GM18526 (cell line): ENCODE results near the gene BAIAP2.
A peak's percentile ranks its signal among the peaks of the same experiment; 100 is the strongest.

Experiments
- POLR2A ChIP-seq: IDR thresholded peaks from 3 replicates; pipeline ENCODE4 v1.6.1; 2011; ENCODE audit not compliant: insufficient read length; ENCODE audit errors: extremely low read depth

The BAIAP2 gene

GRCh38 chr17:81034779-81035520 lies at the start of gene BAIAP2:
TSS of gene BAIAP2 (plus strand) at chr17:81035151. CDS start at chr17:81035255, 104 bp downstream.
- peak; percentile 76 for TF ChIP-seq POLR2A

- TF ChIP-seq POLR2A, result no peak
Observed at GRCh38 chr17:80986046-80986445, 48.9 kb upstream of the BAIAP2 start.

- no peak for TF ChIP-seq POLR2A
Observed at GRCh38 chr17:80986816-80987475, 48.0 kb upstream of the BAIAP2 start.

DNA sequence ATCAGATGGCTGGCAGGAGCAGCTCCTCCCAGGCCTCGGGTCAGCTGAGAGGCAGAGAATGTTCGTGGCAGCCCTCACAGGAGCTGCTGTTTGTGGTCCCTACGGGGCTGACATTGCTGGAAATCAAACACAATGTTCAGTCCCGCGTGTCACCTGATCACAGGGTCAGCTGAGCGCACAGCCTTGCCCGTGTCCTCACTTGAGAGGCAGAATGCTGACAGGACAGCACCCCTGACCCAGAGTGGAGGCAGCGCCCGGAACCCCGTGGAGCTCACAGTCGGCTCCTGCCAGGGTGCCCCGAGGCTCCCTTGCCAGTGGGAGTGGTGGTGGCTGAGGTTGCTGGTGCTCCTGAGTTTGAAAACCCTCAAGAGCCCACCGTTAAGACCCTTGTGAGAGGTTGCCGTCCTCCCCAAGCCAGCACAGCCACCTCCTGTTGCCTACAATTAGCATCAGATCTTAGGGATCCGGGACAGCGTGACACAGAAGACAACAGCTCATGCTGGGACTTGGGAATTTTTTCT lies 47.0 kb upstream of the BAIAP2 start:
- no peak for TF ChIP-seq POLR2A

DNA sequence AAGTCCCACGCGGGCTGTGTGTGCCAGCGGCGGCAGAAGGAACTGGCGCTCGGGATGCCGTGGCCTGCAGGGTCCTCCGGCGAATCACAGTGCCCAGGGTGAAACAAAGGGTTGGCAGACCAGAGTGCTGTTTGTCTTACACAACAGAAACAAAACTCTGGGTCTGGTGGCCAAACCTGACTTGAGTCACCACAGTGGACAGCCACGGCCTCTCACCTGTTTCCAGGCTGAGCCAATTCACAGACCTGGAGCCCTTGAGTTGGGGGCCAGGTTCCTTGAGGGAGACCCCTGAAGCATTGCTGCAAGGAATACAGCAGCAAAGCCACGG lies 45.4 kb upstream of the BAIAP2 start:
- no peak for TF ChIP-seq POLR2A

- TF ChIP-seq POLR2A, result no peak
Observed at GRCh38 chr17:80990921-80991644, 43.9 kb upstream of the BAIAP2 start.

GRCh38 chr17:80991645-80992076 lies 43.3 kb upstream of the BAIAP2 start, which contains the start of gene CHMP6:
TSS of gene CHMP6 (plus strand) at chr17:80991841. CDS start at chr17:80991919, 78 bp downstream.
- peak; percentile 53 for TF ChIP-seq POLR2A

DNA sequence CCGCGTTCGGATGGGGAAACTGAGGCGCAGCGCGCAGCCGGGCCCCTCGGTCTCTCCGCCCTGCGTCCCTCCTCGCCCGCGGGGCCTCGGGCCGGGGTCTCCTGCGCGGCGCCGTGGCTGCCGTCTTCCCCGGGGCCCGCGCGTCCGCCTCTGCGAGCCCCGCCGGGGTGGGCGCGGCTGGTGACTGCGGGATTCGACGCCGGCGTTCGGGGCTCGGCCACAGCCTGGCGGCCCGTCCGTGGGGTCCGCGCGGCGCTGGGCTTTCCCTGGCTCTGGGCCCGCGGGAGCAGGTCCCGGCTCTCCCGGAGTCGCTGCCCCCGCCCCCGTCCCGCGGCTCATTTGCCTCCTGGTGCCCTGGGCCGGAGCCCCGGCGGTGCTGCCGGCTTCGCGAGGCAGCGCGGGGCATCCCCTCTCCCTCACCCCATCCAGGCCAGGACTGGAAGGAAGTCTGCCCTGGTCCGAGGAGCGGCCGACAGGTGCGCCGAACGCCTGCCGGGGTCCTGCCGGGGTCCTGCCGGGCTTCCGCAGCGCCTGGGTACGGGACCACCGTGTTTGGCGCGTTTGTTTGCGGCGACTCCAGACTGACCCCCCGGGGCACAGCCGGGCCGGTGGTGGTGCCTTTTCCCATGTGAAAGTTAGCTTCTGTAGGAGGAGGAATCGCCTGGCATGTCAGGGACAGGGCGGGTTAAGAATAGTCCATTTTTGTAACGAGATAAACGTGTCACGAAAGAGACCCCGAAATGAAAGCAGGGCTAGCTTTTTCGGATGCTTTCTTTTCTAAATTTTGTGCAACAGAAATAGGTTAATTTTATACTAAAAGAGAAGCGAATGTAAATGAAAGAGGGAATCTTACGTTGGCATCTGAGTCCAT lies 42.6 kb upstream of the BAIAP2 start:
- no peak for TF ChIP-seq POLR2A

DNA sequence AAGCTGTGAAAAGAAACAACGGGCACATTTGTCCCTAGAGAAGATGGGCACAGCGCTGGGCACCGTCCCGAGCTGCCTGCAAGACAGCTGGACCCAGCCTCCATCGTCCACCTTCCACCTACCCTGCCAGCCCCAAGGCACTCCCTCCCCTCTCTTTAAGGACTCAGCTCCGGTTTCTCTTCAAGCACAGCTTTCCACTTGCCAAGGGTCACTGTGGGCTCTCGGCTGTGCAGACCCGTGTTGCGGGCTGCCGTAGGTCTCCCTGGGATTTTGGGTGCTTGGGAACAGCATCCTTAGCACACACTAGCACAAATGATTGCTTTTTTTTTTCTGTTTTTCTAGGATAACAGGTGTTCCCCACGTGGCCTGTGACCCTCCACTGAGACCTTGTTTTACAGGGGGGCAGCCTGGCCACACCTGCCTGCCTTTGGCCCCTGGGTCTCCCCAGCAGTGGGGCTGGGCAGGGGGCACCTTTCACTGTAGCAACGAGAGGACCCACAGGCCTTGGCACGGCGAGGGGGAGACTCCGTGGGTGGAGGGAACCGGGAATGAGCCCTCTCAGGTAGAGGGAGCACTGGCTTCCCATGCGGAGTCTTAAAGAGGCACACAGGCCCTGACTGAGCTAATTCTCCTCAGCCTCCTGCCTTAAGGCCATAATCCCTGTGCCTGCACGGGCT lies 41.9 kb upstream of the BAIAP2 start:
- no peak for TF ChIP-seq POLR2A

- TF ChIP-seq POLR2A, result no peak
Observed at GRCh38 chr17:80995131-80995530, 39.8 kb upstream of the BAIAP2 start.

DNA sequence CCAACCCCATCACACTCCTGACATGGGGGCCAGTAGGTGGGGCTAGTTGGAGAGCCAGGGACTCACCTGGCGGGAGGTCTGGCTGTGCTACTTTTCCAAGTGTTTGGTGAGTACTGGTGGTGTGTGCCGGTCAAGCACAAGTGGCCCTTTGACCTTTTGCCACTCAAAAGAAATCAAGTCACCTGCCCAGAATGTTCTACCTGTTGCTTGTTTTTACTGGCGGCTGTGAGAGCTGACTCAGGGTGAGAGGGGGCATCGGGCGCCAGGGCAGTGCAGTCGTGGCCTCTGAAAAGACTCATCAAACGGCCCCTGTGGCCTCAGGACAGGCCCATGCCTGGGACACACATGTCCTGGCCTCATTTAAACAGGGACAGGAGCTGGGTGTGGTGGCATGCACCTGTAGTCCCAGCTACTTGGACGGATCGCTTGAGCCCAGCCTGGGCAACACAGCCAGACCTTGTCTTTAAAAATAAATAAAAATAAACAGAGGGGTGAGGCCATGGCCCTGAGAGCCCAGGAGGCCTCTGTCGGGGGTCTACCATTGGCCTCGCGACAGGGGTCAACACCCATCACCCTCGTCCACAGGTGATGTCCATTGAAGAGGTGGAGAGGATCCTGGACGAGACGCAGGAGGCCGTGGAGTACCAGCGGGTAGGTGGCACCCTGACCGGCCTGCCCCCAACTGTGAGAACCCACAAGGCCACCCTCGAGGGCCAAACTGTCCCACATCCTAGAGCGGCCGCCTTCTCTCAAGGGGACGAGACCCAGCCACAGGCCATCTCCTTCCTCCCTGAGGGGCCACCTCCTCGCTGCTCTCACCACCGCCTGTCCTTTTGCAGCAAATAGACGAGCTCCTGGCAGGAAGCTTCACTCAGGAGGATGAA lies 38.3 kb upstream of the BAIAP2 start:
- TF ChIP-seq POLR2A, result no peak

DNA sequence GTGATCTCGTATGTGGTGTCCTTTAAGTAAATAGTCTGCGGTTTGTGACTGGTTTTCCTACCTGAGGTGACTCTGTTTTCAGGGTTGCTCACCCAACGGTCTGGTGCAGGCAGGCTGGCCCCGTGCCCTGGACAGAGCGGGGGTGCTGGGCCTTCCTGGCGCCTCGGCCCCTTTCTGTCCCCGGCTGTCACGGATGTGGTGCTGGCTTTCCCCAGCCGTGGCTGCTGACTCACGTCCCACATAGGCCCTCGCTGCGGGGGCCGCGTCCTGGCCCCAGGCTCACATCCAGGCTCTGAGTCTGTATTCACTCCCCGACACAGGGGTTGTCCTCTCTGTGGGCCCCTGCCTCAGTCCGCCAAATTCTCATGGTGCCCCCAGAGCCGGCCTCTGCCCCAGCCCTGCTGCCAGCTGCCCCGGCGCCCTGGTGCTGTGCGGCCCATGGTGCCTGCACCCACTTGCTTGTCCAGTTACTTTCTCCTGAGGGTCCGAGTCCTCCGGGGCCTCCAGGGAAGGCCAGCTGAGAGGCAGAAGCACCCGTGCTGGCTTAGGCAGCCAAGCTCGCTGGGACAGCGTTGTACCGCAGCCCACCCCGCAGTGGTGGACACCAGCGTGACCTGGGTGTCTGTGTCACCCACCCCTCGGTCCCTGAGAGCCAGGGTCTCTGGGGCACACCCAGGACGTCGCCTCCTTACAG lies 37.4 kb upstream of the BAIAP2 start:
- no peak for TF ChIP-seq POLR2A

- TF ChIP-seq POLR2A, result no peak
Observed at GRCh38 chr17:80998118-80998747, 36.7 kb upstream of the BAIAP2 start.
